IMR-90 (cell line): ENCODE results near the gene PRMT7. TPM values are rescaled to one million over a fixed set of nuclear protein-coding genes. Genes with fewer than 3 reads are reported as not detected.

ENCODE experiments used
- ATAC-seq: fragments of 200-7000 bp; cut with Tn5 transposase; 2 replicates; pipeline ENCODE4 v1.9.1; 2020; ENCODE audit warnings: low read depth, mild to moderate bottlenecking, moderate library complexity
- BruUV-seq: library from RNA; stranded (reverse); fragments of 400-500 nt; replicated peaks from 2 replicates; lab custom pipeline; 2021; lab: Mats Ljungman, UMichigan
- CTCF ChIA-PET: fragments of 300-600 bp; formaldehyde crosslinking; extraction: SDS; loops from one replicate; lab custom pipeline; 2021; ENCODE audit warnings: antibody characterized with exemption; lab: Yijun Ruan, JAX
- POLR2A ChIA-PET: fragments of 300-600 bp; sonication (Branson Sonifier 250); formaldehyde crosslinking; loops from one replicate; lab custom pipeline; 2022; ENCODE audit warnings: antibody characterized with exemption; ENCODE audit not compliant: unreplicated experiment; lab: Charles Lee
- DNase-seq: peaks from one replicate; pipeline ENCODE4 v3.0.0; 2013
- H2AFZ ChIP-seq: replicated peaks from 2 replicates; pipeline ENCODE3; 2013; ENCODE audit warnings: low read length, mild to moderate bottlenecking; ENCODE audit not compliant: poor library complexity
- H2AK5ac ChIP-seq: 2 replicates; pipeline ENCODE4 v1.6.1; 2013; ENCODE audit warnings: low read depth, low read length, inconsistent platforms
- H2AK9ac ChIP-seq: replicated peaks from 2 replicates; pipeline ENCODE3; 2013; ENCODE audit warnings: mild to moderate bottlenecking, low read depth, low read length, moderate library complexity; ENCODE audit not compliant: poor library complexity
- H2BK120ac ChIP-seq: 2 replicates; pipeline ENCODE4 v1.6.1; 2013; ENCODE audit warnings: low read depth, low read length, inconsistent platforms
- H2BK15ac ChIP-seq: 3 replicates; pipeline ENCODE4 v1.6.1; 2013; ENCODE audit warnings: low read depth, low read length, inconsistent platforms
- H2BK20ac ChIP-seq: 2 replicates; pipeline ENCODE4 v1.6.1; 2013; ENCODE audit warnings: low read depth, mild to moderate bottlenecking, inconsistent platforms, low read length, moderate library complexity
- H2BK5ac ChIP-seq: 2 replicates; pipeline ENCODE4 v1.6.1; 2013; ENCODE audit warnings: mild to moderate bottlenecking, low read depth, low read length, inconsistent platforms; ENCODE audit not compliant: poor library complexity, severe bottlenecking
- H3K14ac ChIP-seq: replicated peaks from 2 replicates; pipeline ENCODE4 v1.6.1; 2013; ENCODE audit warnings: low read depth, low read length, inconsistent platforms
- H3K18ac ChIP-seq: 2 replicates; pipeline ENCODE4 v1.6.1; 2013; ENCODE audit warnings: low read depth, low read length, control low read depth
- H3K23ac ChIP-seq: 2 replicates; pipeline ENCODE4 v1.6.1; 2013; ENCODE audit warnings: low read depth, low read length, inconsistent platforms
- H3K27ac ChIP-seq: 2 replicates; pipeline ENCODE4 v1.5.1; 2013; ENCODE audit warnings: mild to moderate bottlenecking, control low read depth, low read length; ENCODE audit not compliant: insufficient read depth
- H3K27me3 ChIP-seq: 2 replicates; pipeline ENCODE4 v1.6.1; 2013; ENCODE audit warnings: low read length; ENCODE audit not compliant: control insufficient read depth, insufficient read depth
- H3K36me3 ChIP-seq: 2 replicates; pipeline ENCODE4 v1.6.1; 2013; ENCODE audit warnings: low read length, mixed read lengths; ENCODE audit not compliant: control insufficient read depth, insufficient read depth
- H3K4ac ChIP-seq: 2 replicates; pipeline ENCODE4 v1.6.1; 2013; ENCODE audit warnings: low read depth, low read length, inconsistent platforms
- H3K4me1 ChIP-seq: 2 replicates; pipeline ENCODE4 v1.6.1; 2013; ENCODE audit warnings: low read length, mixed read lengths; ENCODE audit not compliant: control insufficient read depth, insufficient read depth
- H3K4me2 ChIP-seq: 2 replicates; pipeline ENCODE4 v1.6.1; 2013; ENCODE audit warnings: low read depth, mild to moderate bottlenecking, control low read depth, low read length, moderate library complexity
- H3K4me3 ChIP-seq: 2 replicates; pipeline ENCODE4 v1.5.1; 2013; ENCODE audit warnings: low read depth, mild to moderate bottlenecking, control low read depth, low read length, moderate library complexity; ENCODE audit not compliant: insufficient read depth
- H3K56ac ChIP-seq: 2 replicates; pipeline ENCODE4 v1.6.1; 2013; ENCODE audit warnings: low read length, inconsistent platforms; ENCODE audit not compliant: insufficient read depth; ENCODE audit errors: extremely low read depth
- H3K79me1 ChIP-seq, 2 experiments: 2 replicates each; pipeline ENCODE4 v1.6.1; 2013; ENCODE audit warnings: low read length in 2 of 2, inconsistent platforms in 1 of 2, low read depth in 1 of 2
- H3K9ac ChIP-seq: 2 replicates; pipeline ENCODE4 v1.6.1; 2013; ENCODE audit warnings: low read depth, low read length, control low read depth
- H3K9me1 ChIP-seq: 2 replicates; pipeline ENCODE4 v1.6.1; 2013; ENCODE audit warnings: low read length, inconsistent platforms; ENCODE audit not compliant: insufficient read depth
- H3K9me3 ChIP-seq: 2 replicates; pipeline ENCODE4 v1.6.1; 2013; ENCODE audit warnings: low read length; ENCODE audit not compliant: control insufficient read depth, insufficient read depth
- H4K20me1 ChIP-seq: 2 replicates; pipeline ENCODE4 v1.6.1; 2013; ENCODE audit warnings: low read length, inconsistent platforms; ENCODE audit not compliant: insufficient read depth
- H4K5ac ChIP-seq: 2 replicates; pipeline ENCODE4 v1.6.1; 2013; ENCODE audit warnings: mild to moderate bottlenecking, low read depth, low read length, control low read depth
- H4K8ac ChIP-seq, 2 experiments: 2 replicates each; pipeline ENCODE4 v1.6.1; 2013; ENCODE audit warnings: low read depth in 2 of 2, low read length in 2 of 2, control low read depth in 1 of 2, inconsistent platforms in 1 of 2
- H4K91ac ChIP-seq: 2 replicates; pipeline ENCODE4 v1.6.1; 2013; ENCODE audit warnings: low read depth, low read length, inconsistent platforms; ENCODE audit not compliant: insufficient read depth
- MAFK ChIP-seq: IDR thresholded peaks from 2 replicates; pipeline ENCODE4 v1.6.1; 2012; ENCODE audit warnings: low read depth, low read length, improper control_type of control experiment
- WGBS, 2 experiments: methylation state at CpG; one replicate each; pipeline versions ENCODE4 v1.1.5 to v1.1.7; 2013; ENCODE audit warnings: missing lambda C conversion rate in 2 of 2; ENCODE audit not compliant: insufficient read length in 1 of 2; ENCODE audit errors: extremely low coverage in 2 of 2; 5-methylcytosine and 5-hydroxymethylcytosine counted together
- dilution Hi-C: fragments of 300-500 bp; cut with HindIII; formaldehyde crosslinking; loops from one replicate; pipeline ENCODE4 v1.14.3; 2018; ENCODE audit warnings: low sequenced_read_pairs; ENCODE audit not compliant: unreplicated experiment
- in situ Hi-C: fragments of 300-500 bp; cut with MboI; formaldehyde crosslinking; loops from 3 replicates; pipeline ENCODE4 v1.14.3; 2019; ENCODE audit warnings: low sequenced_read_pairs, inconsistent platforms, mixed read lengths
- intact Hi-C: fragments of 100-400 bp; cut with micrococcal nuclease; formaldehyde crosslinking; loops from 2 replicates; pipeline ENCODE4 v1.10.0; 2022
- polyA plus RNA-seq, 3 experiments: library from polyadenylated mRNA; depleted of rRNA; stranded (reverse); fragments of >200 nt; gene quantifications; 2 replicates each; pipeline ENCODE4 v1.2.3, GENCODE V29; 2012; ENCODE audit warnings: low replicate concordance in 1 of 3
- total RNA-seq: library from RNA; depleted of rRNA; stranded (reverse); fragments of >200 nt; gene quantifications from 2 replicates; pipeline ENCODE4 v1.2.3, GENCODE V29; 2012
- TF ChIP-seq, protein P1 (sequence below): fragments of 150-350 bp; IDR thresholded peaks from 2 replicates; pipeline ENCODE4 v1.6.1; 2016; ENCODE audit warnings: low read depth, mild to moderate bottlenecking, low read length, moderate library complexity, borderline replicate concordance

The PRMT7 gene
- total and polyA plus RNA-seq, 2 of the 4 experiments (the other 2 are of a cell fraction) = 63.1 to 68.6 TPM

DNA sequence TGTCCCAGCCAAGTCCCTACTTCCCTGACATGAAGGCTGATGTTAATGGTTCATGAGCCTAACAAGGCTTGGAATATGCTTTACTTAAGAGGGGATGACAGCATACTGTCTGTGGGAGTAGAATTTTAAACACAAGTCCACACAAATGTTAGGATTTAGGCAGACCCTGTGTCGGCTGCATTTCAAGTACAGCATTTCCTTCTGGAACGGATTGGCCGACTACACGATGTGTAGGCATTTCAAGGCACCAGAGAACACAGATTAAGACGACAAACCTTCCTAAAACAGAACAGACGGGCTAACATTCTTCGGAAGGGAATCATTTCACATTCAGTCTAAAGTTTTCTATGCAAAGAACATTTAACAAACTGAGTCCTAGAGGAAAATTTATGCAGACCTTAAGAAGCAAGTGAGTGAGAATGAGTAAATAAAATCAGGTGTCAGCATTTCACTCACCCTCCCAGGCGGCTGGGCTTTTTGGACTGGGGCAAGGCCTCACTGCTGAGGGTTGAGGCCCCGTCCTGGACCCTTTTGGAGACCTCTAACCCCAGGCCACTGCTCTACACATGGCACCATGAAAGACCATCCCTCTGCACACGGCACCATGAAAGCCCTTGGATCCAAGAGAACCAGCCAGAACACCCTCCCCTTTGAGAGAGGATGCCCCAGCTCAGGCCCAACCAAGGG, 70.0 kb downstream of the PRMT7 start:
- ChIA-PET POLR2A (no interaction called here), CTCF (no interaction called here)
- H4K5ac ChIP-seq = no peak overlapping the region
- in situ Hi-C loops (no loop called here), dilution Hi-C loops (no loop called here), intact Hi-C loops (no loop called here)
- no peak overlapping the region for H4K91ac ChIP-seq
- no peaks in the 10 kb centered on the region for H3K4me1 ChIP-seq
- H2AK9ac ChIP-seq = no peak overlapping the region
- H3K9ac ChIP-seq = no peak overlapping the region
- H3K27ac ChIP-seq = no peak overlapping the region
- no peak overlapping the region for H3K56ac ChIP-seq
- H3K23ac ChIP-seq = no peak overlapping the region
- no peak overlapping the region for H2BK15ac ChIP-seq
- H3K4ac ChIP-seq = no peak overlapping the region
- no peaks in the 10 kb centered on the region for H3K9me1 ChIP-seq
- no peak overlapping the region for H2AK5ac ChIP-seq
- no peak overlapping the region for H3K4me3 ChIP-seq
- H2BK20ac ChIP-seq = no peak overlapping the region
- H2AFZ ChIP-seq = no peak overlapping the region
- DNase-seq (no peak), ATAC-seq (no peak)
- H3K14ac ChIP-seq = no peak overlapping the region
- no peak overlapping the region for H3K18ac ChIP-seq
- H2BK5ac ChIP-seq = no peak overlapping the region
- no peaks in the 10 kb centered on the region for H3K79me1 ChIP-seq
- BruUV-seq = no TSS peak
- TF ChIP-seq, protein P1, sequence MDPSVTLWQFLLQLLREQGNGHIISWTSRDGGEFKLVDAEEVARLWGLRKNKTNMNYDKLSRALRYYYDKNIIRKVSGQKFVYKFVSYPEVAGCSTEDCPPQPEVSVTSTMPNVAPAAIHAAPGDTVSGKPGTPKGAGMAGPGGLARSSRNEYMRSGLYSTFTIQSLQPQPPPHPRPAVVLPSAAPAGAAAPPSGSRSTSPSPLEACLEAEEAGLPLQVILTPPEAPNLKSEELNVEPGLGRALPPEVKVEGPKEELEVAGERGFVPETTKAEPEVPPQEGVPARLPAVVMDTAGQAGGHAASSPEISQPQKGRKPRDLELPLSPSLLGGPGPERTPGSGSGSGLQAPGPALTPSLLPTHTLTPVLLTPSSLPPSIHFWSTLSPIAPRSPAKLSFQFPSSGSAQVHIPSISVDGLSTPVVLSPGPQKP = no peak
- TF ChIP-seq MAFK = peak; percentile 47; the same call in 1 of the 2 replicates
- no peaks in the 10 kb centered on the region for H3K9me3 ChIP-seq
- no peaks in the 10 kb centered on the region for H3K36me3 ChIP-seq
- H3K27me3 ChIP-seq = peaks cover 58% of the 10 kb centered on the region
- no CpG with 5 or more reads among the region's 10 CpGs for WGBS, 2 experiments
- no peak overlapping the region for H4K8ac ChIP-seq
- H2BK120ac ChIP-seq = no peak overlapping the region
- H4K20me1 ChIP-seq = no peaks in the 10 kb centered on the region
- no peak overlapping the region for H3K4me2 ChIP-seq
